ENCODE data around the gene FGF14.

- TF ChIP-seq POLR2A (IDR thresholded peaks at IDR 0.05) (no peak), CTCF (IDR thresholded peaks at IDR 0.05) (no peak)
Observed at GRCh38 chr13:102300379-102300778, 101.5 kb downstream of the FGF14 start.
